NCI-H146 treated with DMSO at 0.1 percent for 48 hours (cell line): ENCODE results near the gene CDK19.
A peak's percentile ranks its signal among the peaks of the same experiment; 100 is the strongest.

ENCODE experiments used
- DNase-seq: peaks from one replicate; lab custom pipeline; 2025; ENCODE audit not compliant: unreplicated experiment; lab: John Stamatoyannopoulos, UW

CDK19 gene

DNA sequence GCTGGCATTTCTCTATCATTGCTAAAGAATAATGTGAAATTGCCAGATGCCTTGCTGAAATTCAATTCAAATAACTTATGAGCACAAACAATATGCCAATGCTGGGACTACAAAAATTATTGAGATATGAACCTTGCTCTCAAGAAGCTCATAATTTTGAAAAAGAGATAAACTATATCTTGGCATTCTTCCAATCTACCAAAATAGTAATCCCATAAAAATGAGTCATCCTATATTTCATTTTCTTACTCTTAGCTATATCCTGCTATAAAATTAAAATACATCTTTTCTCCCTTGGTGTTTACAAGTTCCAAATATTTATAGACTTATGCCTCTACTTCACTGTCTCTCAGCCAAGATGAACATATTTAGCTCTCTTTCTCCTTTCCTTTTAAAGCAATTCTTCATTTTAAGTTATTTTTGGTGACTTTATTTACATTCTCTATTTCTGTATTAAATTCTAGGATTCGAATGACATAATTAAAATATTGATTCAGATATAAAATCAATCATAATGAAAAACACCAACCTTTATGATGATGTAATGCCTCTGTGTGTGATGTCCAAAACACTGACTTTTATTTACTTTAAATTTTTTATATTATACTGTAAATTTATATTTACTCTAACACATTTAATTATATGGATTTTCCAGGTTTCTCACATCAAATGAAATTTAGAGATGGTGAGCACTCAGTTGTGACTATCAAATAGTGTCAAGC, 152.6 kb downstream of the CDK19 start:
- no peak for DNase-seq

DNA sequence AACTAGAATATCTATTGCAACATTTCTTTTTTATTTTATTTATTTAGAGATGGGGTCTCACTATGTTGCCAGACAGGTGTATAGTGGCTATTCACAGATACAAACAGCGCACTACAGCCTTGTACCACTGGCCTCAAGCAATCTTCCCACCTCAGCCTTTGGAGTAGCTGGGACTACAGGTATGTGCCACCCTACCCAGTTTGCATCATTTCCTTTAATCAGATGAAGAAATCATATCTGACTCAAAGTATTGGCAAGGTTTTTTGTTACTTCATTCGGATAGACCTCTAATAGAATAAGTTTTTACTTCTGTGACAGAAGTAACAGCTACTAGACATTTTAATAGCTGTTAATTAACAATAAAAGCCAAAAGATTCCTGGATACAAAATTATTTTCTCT, 153.9 kb downstream of the CDK19 start:
- DNase-seq: no peak

DNA sequence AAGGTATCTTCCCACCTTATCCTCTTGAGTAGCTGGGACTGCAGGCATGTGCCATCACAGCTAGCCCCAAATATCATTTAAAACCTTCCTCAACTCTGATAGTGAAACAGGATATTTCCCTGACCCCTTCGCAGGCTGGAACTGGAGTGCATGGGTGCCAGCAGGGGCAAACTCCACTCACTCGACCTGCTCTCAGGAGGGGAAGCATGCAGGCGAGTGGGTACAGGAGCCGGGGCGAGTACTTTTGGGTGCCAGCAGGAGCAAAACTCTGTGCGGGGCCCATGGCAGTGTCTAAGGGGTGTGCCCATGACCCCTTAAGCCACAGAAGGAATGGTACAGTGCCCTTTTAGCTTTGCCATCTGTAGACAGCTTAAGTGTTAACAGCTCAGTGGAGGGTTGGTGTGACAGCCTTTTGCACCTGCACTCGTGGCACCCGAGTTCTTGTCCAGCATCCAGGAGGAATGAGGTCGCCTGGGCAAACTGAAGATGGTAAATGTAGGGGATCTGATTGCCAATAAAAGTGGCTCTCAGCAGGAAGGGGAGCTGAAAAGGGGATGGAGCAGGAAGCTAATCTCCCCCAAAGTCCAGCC, 155.1 kb downstream of the CDK19 start:
- DNase-seq: no peak

DNA sequence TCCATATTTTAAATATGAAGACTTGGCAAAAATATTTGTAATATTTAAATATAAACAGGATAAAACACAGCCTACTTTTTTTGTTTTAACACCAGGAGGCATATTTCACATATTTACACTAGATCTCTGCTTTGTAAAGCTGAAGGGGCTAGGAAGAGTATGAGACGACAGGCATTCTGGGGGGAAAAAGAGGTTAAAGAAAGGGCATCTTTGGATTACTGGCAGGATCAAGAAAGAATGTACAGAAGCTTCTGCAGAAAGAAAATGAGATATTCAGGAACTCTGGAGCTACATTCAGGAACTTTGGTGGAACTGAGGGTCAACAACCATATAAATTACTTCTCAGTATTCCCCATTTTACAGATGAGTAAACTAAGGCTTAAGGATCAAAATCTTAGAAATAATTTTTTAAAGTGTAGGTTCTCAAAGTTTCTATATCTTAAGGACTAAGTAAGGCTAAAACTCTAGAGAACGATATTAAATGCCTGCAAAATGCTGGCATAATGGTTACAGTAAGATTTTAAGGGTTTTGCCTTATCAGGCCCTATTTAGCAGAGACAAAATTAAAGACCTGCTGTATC, 156.5 kb downstream of the CDK19 start:
- DNase-seq: no peak

DNA sequence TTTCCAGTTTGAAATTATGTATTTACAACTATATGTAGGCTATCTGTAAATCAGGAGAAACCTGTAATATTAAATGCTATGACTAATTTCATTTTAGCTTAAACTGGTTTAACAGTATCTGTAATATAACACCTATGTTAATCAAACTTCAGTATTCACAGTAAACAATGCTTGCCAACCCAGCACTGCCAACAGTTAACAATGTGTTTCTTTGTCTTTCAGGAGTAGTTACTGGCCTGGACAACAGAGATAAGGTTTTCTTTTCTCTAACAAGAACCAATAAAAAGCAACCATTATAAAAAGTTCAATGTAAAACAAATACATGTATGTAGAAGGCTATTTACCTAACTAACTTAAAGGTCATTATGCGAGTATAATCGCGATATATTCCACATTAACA, 158.8 kb downstream of the CDK19 start:
- peak; percentile 17 for DNase-seq

DNA sequence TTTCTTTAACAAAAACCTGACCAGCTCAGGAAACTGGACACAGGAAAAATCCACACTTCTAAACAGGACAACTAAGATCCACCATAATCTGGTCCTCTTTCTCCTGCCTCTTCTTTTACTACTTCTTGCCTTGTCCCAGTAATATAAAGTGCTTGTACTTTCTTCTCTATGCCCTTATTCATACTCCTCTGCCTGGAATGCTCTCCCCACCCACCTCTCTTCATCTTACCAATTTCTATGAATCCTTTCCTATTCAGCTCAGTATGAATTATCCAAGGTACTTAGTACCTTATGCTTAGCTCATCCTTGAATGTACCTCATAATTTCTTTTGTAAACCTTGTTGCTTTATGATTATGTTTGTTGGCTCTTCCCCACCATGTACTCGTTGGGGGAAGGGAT, 159.4 kb downstream of the CDK19 start:
- DNase-seq: no peak

DNA sequence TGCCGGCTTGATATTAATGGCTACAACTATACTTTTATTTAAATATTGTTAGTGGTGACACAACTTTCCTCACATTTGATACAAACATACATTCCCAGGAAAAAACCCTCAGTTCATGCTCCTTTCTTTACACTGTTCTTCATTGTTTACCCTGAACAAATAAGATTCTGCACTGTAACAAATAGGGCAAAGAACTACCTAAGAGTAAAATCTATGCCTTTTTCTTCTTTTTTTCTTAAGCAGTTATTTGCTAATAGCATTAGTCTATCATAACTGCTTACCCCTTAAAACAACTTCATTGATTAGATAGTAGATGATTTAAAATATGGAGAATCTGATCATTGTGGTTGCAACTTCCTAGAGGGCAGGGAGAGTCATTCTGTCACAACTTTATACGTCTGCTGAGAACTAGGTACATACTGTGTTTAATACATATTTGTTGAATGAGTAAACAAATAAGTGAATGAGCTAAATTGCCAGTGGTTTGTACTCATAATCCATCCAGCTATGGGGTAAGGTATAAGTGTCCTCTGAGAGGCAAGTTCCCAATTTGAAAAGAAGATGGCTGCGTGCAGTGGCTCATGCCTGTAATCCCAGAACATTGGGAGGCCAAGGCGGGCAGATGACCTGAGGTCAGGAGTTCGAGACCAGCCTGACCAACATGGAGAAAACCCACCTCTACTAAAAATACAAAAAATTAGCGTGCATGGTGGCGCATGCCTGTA, 161.0 kb downstream of the CDK19 start:
- no peak for DNase-seq

DNA sequence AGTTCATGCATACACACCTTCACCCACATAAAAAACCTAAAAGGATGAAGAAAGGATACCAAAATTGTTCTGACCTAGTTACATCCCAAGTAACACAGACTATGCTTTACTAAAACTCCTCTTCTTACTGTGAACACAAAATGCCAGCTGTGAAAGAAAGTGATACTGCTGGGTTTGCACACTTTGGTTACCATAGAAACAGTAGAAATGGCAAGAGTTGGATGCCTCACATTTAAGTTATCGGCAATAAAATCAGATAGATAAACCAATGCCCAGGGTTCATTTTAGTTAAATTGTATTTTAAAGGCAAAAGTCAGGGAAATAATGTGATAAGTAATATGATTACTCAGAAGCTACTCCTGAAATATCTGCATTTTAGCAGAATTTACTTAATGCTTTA, 161.9 kb downstream of the CDK19 start:
- peak; percentile 45 for DNase-seq

DNA sequence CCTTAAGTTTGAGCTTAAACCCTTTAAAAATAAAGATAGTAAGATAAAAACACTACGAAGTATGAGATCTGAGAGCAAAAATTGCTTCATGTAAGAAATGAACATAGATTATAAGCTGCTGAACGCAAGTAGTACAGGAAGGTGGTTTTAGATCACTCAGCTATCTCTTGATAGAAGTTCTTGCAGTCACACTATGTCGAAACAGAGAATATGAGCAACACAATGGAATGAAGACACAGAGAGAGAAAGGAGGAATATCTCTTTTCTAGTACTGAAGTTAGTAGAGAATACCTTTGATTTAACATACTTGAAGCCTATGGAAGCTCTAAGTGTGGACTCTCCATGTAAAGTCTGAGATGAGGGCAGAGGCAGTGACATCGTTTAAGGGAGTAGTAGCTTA, 162.7 kb downstream of the CDK19 start:
- DNase-seq: no peak

DNA sequence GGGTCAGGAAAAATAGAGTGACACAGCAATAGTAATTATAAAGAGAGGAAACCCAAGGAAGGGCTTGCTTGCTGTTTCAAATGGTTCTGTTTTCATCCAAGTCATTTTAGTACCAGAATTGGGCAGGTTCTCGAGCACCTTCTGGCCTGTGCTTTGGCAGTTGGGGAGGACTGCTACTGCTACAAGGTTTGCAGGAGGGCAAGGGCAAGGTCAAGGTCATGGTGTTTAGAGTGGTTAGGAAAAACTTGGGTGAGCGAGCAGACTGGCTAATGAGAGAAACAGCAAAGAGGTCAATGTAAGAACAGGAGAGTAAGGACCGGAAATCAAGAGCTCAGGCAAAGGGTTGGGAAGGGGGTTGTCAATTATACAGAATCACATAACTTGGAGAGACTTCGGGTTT, 164.5 kb downstream of the CDK19 start:
- DNase-seq: no peak

DNA sequence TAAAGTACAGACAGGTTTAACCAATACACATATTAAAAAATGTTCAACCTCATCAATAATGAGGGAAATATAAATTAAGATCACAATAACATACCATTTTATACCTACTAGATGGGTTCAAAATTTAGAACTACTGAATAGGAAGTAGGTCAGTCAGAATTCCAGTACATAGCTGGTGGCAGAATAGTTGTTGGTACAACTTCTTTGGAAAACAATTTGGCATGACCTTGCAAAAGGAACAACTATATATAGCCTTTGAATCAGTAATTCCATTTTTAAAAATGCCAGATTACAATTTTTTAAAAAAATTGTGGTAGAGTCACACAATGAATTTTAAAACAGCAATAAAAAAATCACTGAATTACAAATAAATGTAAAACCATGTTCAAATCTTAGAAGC, 165.6 kb downstream of the CDK19 start:
- no peak for DNase-seq

DNA sequence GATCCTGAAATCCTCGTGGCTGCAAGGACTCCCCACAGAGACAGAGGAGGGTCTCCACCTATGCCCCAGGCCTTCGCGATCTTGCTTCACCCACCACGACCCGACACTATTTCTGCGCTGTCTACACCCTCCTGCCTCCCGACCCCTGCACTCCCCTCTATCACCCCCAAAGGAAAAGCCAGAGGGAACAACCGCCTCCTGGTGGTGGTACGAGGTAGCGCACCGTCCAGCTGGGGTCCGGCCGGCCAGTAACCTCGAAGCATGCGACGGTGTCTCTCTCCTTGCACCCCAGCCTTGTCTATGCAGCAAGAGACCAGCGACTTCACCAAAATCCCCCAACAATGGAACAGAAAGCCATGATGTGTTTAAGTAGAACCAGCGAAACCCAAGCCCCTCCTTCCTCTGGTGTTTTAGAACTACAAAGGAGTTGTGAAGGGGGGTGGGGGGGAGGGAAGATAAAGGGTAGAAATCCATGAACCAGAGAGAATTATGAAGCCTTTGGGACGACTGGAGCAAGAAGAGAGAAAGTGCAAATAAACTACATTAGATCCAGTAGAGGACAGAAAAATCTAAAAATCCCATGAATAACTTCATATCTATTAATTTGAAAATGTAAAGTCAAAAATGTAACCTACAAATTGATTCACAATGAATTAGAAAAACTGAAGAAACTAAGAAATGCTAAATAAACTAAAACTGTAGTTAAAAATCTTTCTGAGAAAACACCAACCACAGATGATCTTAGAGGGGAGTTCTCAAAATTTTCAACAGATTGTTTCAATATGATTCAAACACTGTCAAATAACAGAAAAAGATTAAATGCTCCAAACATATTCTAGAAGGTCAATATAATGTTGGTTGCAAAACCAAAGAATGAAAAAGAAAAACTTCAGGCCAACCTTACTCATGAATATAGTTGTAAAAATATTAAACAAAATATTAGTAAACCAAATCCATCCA, 168.0 kb downstream of the CDK19 start:
- DNase-seq: no peak

DNA sequence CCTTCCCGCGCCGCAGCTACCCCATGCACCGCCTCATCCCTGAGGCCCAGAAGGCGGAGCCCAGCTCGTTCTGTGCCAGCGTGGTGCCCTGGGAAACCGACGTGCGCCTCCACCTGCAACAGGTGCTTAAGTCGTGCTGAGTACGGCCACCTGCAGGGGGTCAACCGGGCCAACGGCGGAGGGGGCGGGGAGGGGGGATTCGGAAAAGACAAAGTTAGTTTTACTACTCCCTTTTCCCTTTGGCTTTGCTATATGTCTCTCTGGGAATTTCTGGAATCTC, 168.9 kb downstream of the CDK19 start:
- no peak for DNase-seq

DNA sequence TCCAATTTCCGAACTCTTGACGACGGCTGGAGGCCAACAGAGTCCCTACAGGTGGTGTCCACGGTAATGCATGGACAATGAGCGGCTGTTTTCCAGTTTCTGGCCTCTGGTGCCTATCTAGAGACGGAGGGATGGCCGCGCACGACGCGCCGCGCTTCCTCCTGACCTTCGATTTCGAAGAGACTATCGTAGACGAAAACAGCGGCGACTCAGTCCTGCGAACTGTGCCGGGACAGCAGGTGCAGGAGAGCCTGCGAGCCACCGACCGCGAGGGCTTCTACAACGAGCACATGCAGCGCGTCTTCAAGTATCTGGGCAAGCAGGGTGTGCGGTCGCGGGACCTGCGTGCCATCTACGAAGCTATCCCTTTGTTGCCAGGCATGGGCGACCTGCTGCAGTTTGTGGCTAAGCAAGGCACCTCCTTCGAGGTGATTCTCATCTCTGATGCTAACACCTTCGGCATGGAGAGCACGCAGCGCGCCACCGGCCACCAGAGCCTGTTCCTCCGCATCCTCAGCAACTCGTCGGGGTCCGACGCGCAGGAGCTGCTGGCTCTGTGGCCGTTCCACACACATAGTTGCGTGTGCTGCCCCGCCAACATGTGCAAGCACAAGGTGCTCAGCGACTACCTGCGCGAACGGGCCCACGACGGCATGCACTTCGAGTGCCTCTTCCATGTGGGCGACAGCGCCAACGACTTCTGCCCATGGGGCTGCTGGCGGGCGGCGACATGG, 169.4 kb downstream of the CDK19 start:
- no peak for DNase-seq

DNA sequence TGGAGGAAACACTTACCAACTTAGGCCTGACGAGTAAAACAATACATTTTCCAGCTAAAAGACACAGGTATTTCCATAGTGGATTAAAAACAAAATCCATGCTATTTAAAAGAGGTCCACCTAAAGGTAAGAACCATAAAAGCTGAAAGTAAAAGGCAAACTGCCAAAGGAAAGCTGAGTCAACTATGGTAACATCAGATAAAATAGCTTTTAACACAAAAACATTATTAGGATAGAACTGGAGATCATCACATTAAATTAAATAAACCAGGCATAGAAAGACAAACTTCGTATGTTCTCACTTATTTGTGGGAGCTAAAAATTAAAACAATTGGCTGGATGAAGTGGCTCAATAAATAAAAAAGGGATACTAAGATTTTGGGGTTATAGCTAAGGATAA, 172.1 kb downstream of the CDK19 start:
- DNase-seq: no peak

DNA sequence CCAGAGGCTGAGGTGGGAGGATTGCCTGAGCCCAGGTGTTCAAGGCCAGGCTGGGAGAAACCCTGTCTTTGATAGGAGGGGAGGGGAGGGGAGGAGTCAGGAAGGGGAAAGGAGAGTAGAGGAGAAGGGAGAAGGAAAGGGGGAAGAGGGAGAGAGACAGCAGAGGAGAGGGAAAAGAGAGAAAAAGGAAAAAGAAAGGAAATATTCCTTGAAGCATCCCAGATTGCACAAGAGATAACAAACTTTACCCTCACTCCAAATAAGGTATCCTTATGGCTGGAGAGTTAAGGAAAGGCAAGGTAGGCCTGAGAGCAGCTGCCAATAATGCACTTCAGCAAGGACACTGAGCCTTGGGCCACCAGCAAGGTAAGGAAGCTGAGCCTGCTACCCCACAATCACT, 172.6 kb downstream of the CDK19 start:
- no peak for DNase-seq

DNA sequence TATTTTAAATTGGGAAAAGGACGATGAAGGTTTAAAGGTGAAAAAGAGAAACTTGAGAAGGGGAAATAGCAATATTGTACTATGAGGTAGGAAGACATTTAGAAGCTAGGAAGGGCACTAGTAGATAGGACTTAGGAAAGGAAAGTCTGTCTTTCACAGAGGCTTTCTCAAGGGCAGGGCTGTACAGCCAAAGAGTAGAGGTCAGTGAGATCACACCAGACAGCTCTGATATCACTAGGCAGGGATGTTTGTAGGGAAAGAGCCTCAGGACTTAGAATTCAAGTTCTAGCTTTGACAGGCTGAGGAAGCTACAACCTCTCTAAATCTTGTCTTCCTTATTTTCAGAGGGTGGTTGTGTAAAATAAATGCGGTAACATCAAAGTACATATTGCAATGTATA, 178.5 kb downstream of the CDK19 start:
- DNase-seq: no peak

DNA sequence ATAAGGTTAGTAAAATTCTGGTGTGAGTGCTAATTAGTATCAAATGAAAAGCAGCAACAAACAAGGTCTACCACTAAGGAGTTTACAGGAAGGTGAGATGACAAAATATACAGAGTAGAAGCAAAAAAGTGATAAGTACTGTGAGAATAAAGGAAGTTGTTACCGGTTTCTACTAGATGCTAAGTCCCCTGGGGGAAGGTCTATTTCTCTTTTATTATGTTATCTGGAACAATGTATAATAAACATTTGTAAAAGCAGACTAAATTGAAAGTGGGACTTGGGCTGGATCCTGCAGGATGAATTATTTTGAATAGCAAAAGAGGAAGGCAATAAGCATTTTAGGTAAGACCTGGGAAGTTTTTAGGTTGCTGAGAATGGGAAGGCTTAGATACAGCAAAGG, 180.2 kb downstream of the CDK19 start:
- no peak for DNase-seq

DNA sequence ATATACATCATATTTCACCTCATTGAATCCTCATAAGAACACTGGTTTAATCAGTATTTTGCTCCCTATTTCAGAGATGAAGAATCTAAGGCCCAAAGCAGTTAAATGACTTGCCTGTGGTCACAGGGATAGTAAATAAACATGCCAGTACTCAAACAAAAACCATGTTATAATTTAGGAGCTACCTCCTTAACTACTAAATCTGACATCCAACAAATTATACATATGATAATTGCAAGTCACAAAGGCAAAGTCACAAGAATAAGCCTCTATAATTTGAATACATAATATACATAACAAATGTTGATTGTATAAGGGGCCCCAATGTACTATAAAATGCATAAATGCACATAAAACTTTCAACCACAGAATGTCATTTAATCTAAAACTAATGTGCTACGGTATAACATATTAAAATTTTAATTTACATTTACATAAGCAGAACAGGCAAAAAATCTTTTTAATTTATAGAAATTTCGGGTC, 181.5 kb downstream of the CDK19 start:
- no peak for DNase-seq

DNA sequence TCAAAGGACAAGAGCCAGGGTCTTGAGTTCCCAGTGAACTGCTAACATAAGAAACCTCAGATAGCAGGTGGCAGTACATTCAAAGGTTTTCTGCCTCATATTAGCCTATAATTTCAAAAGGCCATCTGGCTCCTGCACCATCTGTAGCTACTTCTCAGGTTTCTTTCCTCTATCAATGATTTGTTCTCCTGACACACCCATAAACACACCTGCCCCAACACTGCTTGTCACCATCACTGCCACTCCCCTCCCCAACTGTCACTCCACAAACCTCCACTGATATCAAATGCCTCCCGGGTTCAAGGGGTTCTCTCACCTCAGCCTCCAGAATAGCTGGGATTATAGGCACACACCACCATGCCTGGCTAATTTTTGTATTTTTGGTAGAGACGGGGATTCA, 186.1 kb downstream of the CDK19 start:
- peak; percentile 95 for DNase-seq
